Measurements from ENCODE around the gene ADAMTS18.
"Not testable (repeated sequence)": the region's sequence is repeated elsewhere in the genome, so short reads cannot be mapped to it uniquely, and the experiment has no call there.

The ADAMTS18 gene

GRCh38 chr16:77290451-77291115, 144.3 kb downstream of the ADAMTS18 start:
- in situ Hi-C loops (cut with MboI; ENCODE audit: low sequenced_read_pairs): no loop called here

GRCh38 chr16:77289331-77289809, 145.5 kb downstream of the ADAMTS18 start:
- in situ Hi-C loops (cut with MboI; ENCODE audit: low sequenced_read_pairs): no loop called here

GRCh38 chr16:77288222-77288621, 146.6 kb downstream of the ADAMTS18 start:
- in situ Hi-C loops (cut with MboI; ENCODE audit: low sequenced_read_pairs): no loop called here

GRCh38 chr16:77285676-77286075, 149.2 kb downstream of the ADAMTS18 start:
- in situ Hi-C loops (cut with MboI; ENCODE audit: low sequenced_read_pairs): no loop called here

- in situ Hi-C loops (cut with MboI; ENCODE audit: low sequenced_read_pairs): no loop called here
Measured at GRCh38 chr16:77282345-77282744, 152.5 kb downstream of the ADAMTS18 start.

- in situ Hi-C loops (cut with MboI; ENCODE audit: low sequenced_read_pairs): not testable (repeated sequence)
Measured at GRCh38 chr16:77279316-77279715, 155.5 kb downstream of the ADAMTS18 start.

GRCh38 chr16:77277571-77277970, 157.3 kb downstream of the ADAMTS18 start:
- in situ Hi-C loops (cut with MboI; ENCODE audit: low sequenced_read_pairs): no loop called here

- in situ Hi-C loops (cut with MboI; ENCODE audit: low sequenced_read_pairs): no loop called here
Measured at GRCh38 chr16:77277141-77277540, 157.7 kb downstream of the ADAMTS18 start.

GRCh38 chr16:77276661-77277060, 158.2 kb downstream of the ADAMTS18 start:
- in situ Hi-C loops (cut with MboI; ENCODE audit: low sequenced_read_pairs): no loop called here

GRCh38 chr16:77275303-77275702, 159.5 kb downstream of the ADAMTS18 start:
- in situ Hi-C loops (cut with MboI; ENCODE audit: low sequenced_read_pairs): not testable (repeated sequence)

- in situ Hi-C loops (cut with MboI; ENCODE audit: low sequenced_read_pairs): no loop called here
Measured at GRCh38 chr16:77273815-77274214, 161.0 kb downstream of the ADAMTS18 start.

GRCh38 chr16:77271532-77272426, 163.1 kb downstream of the ADAMTS18 start:
- in situ Hi-C loops (cut with MboI; ENCODE audit: low sequenced_read_pairs): no loop called here

- in situ Hi-C loops (cut with MboI; ENCODE audit: low sequenced_read_pairs): not testable (repeated sequence)
Measured at GRCh38 chr16:77266185-77266584, 168.6 kb downstream of the ADAMTS18 start.

GRCh38 chr16:77262971-77263370, 171.9 kb downstream of the ADAMTS18 start:
- in situ Hi-C loops (cut with MboI; ENCODE audit: low sequenced_read_pairs): no loop called here

GRCh38 chr16:77250400-77250799, 184.4 kb downstream of the ADAMTS18 start:
- in situ Hi-C loops (cut with MboI; ENCODE audit: low sequenced_read_pairs): no loop called here

- in situ Hi-C loops (cut with MboI; ENCODE audit: low sequenced_read_pairs): no loop called here
Measured at GRCh38 chr16:77246150-77246549, 188.7 kb downstream of the ADAMTS18 start.

GRCh38 chr16:77242471-77242870, 192.4 kb downstream of the ADAMTS18 start:
- in situ Hi-C loops (cut with MboI; ENCODE audit: low sequenced_read_pairs): not testable (repeated sequence)

- in situ Hi-C loops (cut with MboI; ENCODE audit: low sequenced_read_pairs): loop anchor here (10.0 kb wide), 1 partner anchor 346 kb away; no protein-coding TSS in a partner anchor
Measured at GRCh38 chr16:77238593-77238992, 196.2 kb downstream of the ADAMTS18 start.

GRCh38 chr16:77236063-77236511, 198.7 kb downstream of the ADAMTS18 start:
- in situ Hi-C loops (cut with MboI; ENCODE audit: low sequenced_read_pairs): loop anchor here (10.0 kb wide), 1 partner anchor 349 kb away; no protein-coding TSS in a partner anchor

GRCh38 chr16:77234611-77235010, 200.2 kb downstream of the ADAMTS18 start:
- in situ Hi-C loops (cut with MboI; ENCODE audit: low sequenced_read_pairs): loop anchor here (10.0 kb wide), 1 partner anchor 350 kb away; no protein-coding TSS in a partner anchor

- in situ Hi-C loops (cut with MboI; ENCODE audit: low sequenced_read_pairs): loop anchor here (10.0 kb wide), 1 partner anchor 351 kb away; no protein-coding TSS in a partner anchor
Measured at GRCh38 chr16:77233799-77234519, 200.9 kb downstream of the ADAMTS18 start.
